ENCODE data around the gene TRIM47.

DNA sequence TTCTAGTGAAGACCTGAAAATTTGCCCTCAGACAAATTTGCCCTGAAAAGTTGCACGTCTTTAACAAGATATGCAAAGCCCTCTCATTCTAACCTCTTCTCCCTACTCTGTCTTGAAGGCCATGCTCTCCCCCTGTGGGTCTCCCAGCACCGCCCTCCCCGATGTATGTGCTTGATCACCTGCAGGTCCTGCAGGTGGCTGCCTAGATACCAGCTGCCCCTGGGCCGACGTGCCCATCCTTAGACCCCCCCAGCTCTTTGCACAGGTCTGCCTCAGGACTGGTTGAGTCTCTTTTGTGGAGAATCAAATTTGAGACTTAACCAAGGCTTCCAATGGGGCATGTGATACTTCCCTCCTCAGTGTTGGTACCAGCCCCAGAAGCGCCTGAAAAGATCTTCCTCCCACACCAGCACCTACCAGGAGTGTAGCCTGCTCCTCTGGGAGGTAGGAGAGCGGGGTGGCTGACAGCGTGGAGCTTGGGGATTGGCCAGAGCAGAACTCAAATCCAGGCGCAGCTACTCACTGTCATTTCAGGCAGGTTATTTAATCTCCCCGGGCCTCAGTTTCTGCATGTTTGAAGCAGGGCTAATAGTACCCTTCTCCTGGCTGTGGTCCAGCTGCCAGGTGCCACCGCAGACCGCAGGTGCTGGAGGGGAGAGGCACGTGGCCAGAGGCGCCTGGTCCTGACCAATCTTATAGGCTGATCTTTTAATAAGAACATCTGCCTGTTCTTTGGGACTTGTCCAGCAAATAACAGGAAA is 30.9 kb upstream of the TRIM47 start:
- TF ChIP-seq, protein P1, sequence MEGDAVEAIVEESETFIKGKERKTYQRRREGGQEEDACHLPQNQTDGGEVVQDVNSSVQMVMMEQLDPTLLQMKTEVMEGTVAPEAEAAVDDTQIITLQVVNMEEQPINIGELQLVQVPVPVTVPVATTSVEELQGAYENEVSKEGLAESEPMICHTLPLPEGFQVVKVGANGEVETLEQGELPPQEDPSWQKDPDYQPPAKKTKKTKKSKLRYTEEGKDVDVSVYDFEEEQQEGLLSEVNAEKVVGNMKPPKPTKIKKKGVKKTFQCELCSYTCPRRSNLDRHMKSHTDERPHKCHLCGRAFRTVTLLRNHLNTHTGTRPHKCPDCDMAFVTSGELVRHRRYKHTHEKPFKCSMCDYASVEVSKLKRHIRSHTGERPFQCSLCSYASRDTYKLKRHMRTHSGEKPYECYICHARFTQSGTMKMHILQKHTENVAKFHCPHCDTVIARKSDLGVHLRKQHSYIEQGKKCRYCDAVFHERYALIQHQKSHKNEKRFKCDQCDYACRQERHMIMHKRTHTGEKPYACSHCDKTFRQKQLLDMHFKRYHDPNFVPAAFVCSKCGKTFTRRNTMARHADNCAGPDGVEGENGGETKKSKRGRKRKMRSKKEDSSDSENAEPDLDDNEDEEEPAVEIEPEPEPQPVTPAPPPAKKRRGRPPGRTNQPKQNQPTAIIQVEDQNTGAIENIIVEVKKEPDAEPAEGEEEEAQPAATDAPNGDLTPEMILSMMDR (IDR thresholded peaks at IDR 0.05; ENCODE audit: poor library complexity): no peak
- no peak for TF ChIP-seq EZH2phosphoT487 (IDR thresholded peaks at IDR 0.05; ENCODE audit: low read depth, severe bottlenecking, unreplicated experiment)

Data from hepatocyte (in vitro differentiated cells).